Measurements from ENCODE around the gene KIAA1217. TPM values are rescaled to one million over a fixed set of nuclear protein-coding genes. Genes with fewer than 3 reads are reported as not detected.

KIAA1217 gene
- total RNA-seq, 6 experiments from 2014 or later, result 10.4 to 25.5 (median 14.9) TPM

GRCh38 chr10:24569828-24570657 is 361.1 kb downstream of the KIAA1217 start:
- no peaks in the 10 kb centered on the region for H3K27me3 ChIP-seq
- ATAC-seq, result peak in 1 of 4 donors; percentile 27
- no peak overlapping the region for H3K27ac ChIP-seq
- 65% methylated on average over 5 of the region's 12 CpGs for WGBS (ENCODE audit: insufficient coverage, low coverage, low lambda C conversion rate, missing lambda C conversion rate)
- intact Hi-C loops (cut with DNase I), result no loop called here
- H3K4me3 ChIP-seq, result no peak overlapping the region
- no peaks in the 10 kb centered on the region for H3K4me1 ChIP-seq
- no peak for DNase-seq
- H3K36me3 ChIP-seq, result no peaks in the 10 kb centered on the region
- H3K9me3 ChIP-seq, result no peaks in the 10 kb centered on the region
- TF ChIP-seq CTCF (IDR thresholded peaks at IDR 0.05) (no peak), POLR2A (IDR thresholded peaks at IDR 0.05) (no peak)

GRCh38 chr10:24570658-24571426 is 361.9 kb downstream of the KIAA1217 start:
- Histone ChIP-seq H3K4me1 (no peaks in the 10 kb centered on the region), H3K36me3 (no peaks in the 10 kb centered on the region), H3K27me3 (no peaks in the 10 kb centered on the region), H3K27ac (no peak overlapping the region), H3K9me3 (no peaks in the 10 kb centered on the region), H3K4me3 (no peak overlapping the region)
- TF ChIP-seq POLR2A (IDR thresholded peaks at IDR 0.05), result no peak
- no peak for TF ChIP-seq CTCF (IDR thresholded peaks at IDR 0.05)
- no peak for ATAC-seq
- intact Hi-C loops (cut with DNase I), result no loop called here
- no peak for DNase-seq
- WGBS (ENCODE audit: insufficient coverage, low coverage, low lambda C conversion rate, missing lambda C conversion rate), result 74% methylated on average over 6 of the region's 9 CpGs

- H3K36me3 ChIP-seq, result no peaks in the 10 kb centered on the region
- no peak for ATAC-seq
- no peak for DNase-seq
- WGBS (ENCODE audit: insufficient coverage, low coverage, low lambda C conversion rate, missing lambda C conversion rate), result 55% methylated on average over 7 of the region's 7 CpGs
- H3K4me3 ChIP-seq, result no peak overlapping the region
- intact Hi-C loops (cut with DNase I), result no loop called here
- no peak overlapping the region for H3K27ac ChIP-seq
- H3K9me3 ChIP-seq, result no peaks in the 10 kb centered on the region
- H3K4me1 ChIP-seq, result no peaks in the 10 kb centered on the region
- no peaks in the 10 kb centered on the region for H3K27me3 ChIP-seq
- TF ChIP-seq CTCF (IDR thresholded peaks at IDR 0.05) (no peak), POLR2A (IDR thresholded peaks at IDR 0.05) (no peak)
These were observed 363.0 kb downstream of the KIAA1217 start for GRCh38 chr10:24571870-24572450.

- no peaks in the 10 kb centered on the region for H3K9me3 ChIP-seq
- H3K36me3 ChIP-seq, result no peaks in the 10 kb centered on the region
- intact Hi-C loops (cut with DNase I), result no loop called here
- TF ChIP-seq POLR2A (IDR thresholded peaks at IDR 0.05) (no peak), CTCF (IDR thresholded peaks at IDR 0.05) (no peak)
- DNase-seq (no peak), ATAC-seq (no peak)
- no peak overlapping the region for H3K27ac ChIP-seq
- H3K4me3 ChIP-seq, result no peak overlapping the region
- H3K27me3 ChIP-seq, result no peaks in the 10 kb centered on the region
- H3K4me1 ChIP-seq, result no peaks in the 10 kb centered on the region
- WGBS (ENCODE audit: insufficient coverage, low coverage, low lambda C conversion rate, missing lambda C conversion rate), result 75% methylated on average over 5 of the region's 9 CpGs
These were observed 365.2 kb downstream of the KIAA1217 start for GRCh38 chr10:24574161-24574560.
